NCI-H2171 treated with DMSO at 0.1 percent for 48 hours (cell line): ENCODE results near the gene UPB1.
A peak's percentile ranks its signal among the peaks of the same experiment; 100 is the strongest.
"Not testable (repeated sequence)": the region's sequence is repeated elsewhere in the genome, so short reads cannot be mapped to it uniquely, and the experiment has no call there.

Experiments
- DNase-seq: peaks from one replicate; lab custom pipeline; 2025; lab: John Stamatoyannopoulos, UW

UPB1 gene

GRCh38 chr22:24482575-24482974 lies 12.6 kb upstream of the UPB1 start:
- peak; percentile 18 for DNase-seq

- no peak for DNase-seq
Measured at GRCh38 chr22:24482998-24483397, 12.1 kb upstream of the UPB1 start.

GRCh38 chr22:24483976-24484545 lies 11.1 kb upstream of the UPB1 start:
- no peak for DNase-seq

GRCh38 chr22:24485170-24485569 lies 10.0 kb upstream of the UPB1 start:
- DNase-seq, result no peak

GRCh38 chr22:24485608-24486007 lies 9.5 kb upstream of the UPB1 start:
- DNase-seq, result no peak

- DNase-seq, result no peak
Measured at GRCh38 chr22:24486501-24486921, 8.6 kb upstream of the UPB1 start.

- DNase-seq, result no peak
Measured at GRCh38 chr22:24489011-24489410, 6.1 kb upstream of the UPB1 start.

- not testable (repeated sequence) for DNase-seq
Measured at GRCh38 chr22:24489434-24489833, 5.7 kb upstream of the UPB1 start.

GRCh38 chr22:24492391-24492790 lies 2.7 kb upstream of the UPB1 start:
- DNase-seq, result no peak

- no peak for DNase-seq
Measured at GRCh38 chr22:24494167-24494527, 985 bp upstream of the UPB1 start.

- no peak for DNase-seq
Measured at GRCh38 chr22:24495365-24495675, 188 bp downstream of the UPB1 start.

GRCh38 chr22:24496234-24496633 lies 1.1 kb downstream of the UPB1 start:
- no peak for DNase-seq

- no peak for DNase-seq
Measured at GRCh38 chr22:24496661-24497060, 1.5 kb downstream of the UPB1 start.

GRCh38 chr22:24497841-24498258 lies 2.7 kb downstream of the UPB1 start:
- no peak for DNase-seq

GRCh38 chr22:24498824-24499223 lies 3.7 kb downstream of the UPB1 start:
- no peak for DNase-seq

- DNase-seq, result no peak
Measured at GRCh38 chr22:24499706-24500276, 4.7 kb downstream of the UPB1 start.

- DNase-seq, result no peak
Measured at GRCh38 chr22:24500277-24500820, 5.2 kb downstream of the UPB1 start.

GRCh38 chr22:24501301-24502005 lies 6.3 kb downstream of the UPB1 start:
- no peak for DNase-seq

GRCh38 chr22:24502034-24502433 lies 6.9 kb downstream of the UPB1 start:
- DNase-seq, result no peak

- DNase-seq, result no peak
Measured at GRCh38 chr22:24502541-24502940, 7.4 kb downstream of the UPB1 start.

- DNase-seq, result peak; percentile 43
Measured at GRCh38 chr22:24503137-24503842, 8.2 kb downstream of the UPB1 start.

- no peak for DNase-seq
Measured at GRCh38 chr22:24503843-24504338, 8.8 kb downstream of the UPB1 start.

GRCh38 chr22:24504540-24504939 lies 9.4 kb downstream of the UPB1 start:
- DNase-seq, result no peak
